A549 (cell line): Measurements from ENCODE around the gene MYRIP. TPM values are rescaled to one million over a fixed set of nuclear protein-coding genes. Genes with fewer than 3 reads are reported as not detected.
A peak's percentile ranks its signal among the peaks of the same experiment; 100 is the strongest.

ENCODE experiments used
- ATAC-seq, 2 experiments: fragments of 200-7000 bp in 1 of 2; fragments of >200 bp in 1 of 2; cut with Nextera tagmentation in 1 of 2; cut with Tn5 transposase in 1 of 2; 3 replicates each; pipeline versions ENCODE4 v1.8.0 to v1.9.1; 2018 to 2020; ENCODE audit warnings: mild to moderate bottlenecking in 1 of 2, moderate library complexity in 1 of 2
- CTCF ChIA-PET: fragments of 300-600 bp; sonication (Branson Sonifier 250); formaldehyde crosslinking; extraction: SDS; loops from one replicate; lab custom pipeline; 2021; ENCODE audit warnings: antibody characterized with exemption, inconsistent platforms; lab: Yijun Ruan, JAX
- POLR2A ChIA-PET: fragments of 350-600 bp; formaldehyde crosslinking; extraction: SDS; loops from one replicate; lab custom pipeline; 2021; ENCODE audit warnings: antibody characterized with exemption, inconsistent platforms; lab: Yijun Ruan, JAX
- DNase-seq, 2 experiments: peaks; one replicate each; pipeline versions ENCODE4 v3.0.0 to v3.0.0-alpha.2; 2011 to 2016; ENCODE audit warnings: low read depth in 1 of 2, low spot score in 1 of 2
- FAIRE-seq: peaks from 2 replicates; lab custom pipeline; 2011; peaks lifted over from hg19 to GRCh38; lab: Jason Lieb, UNC
- H3K27ac ChIP-seq, 2 experiments: fragments of >200 bp; sonication (Bioruptor Twin); formaldehyde crosslinking; 3 replicates each; pipeline ENCODE4 v1.5.1; 2016 to 2017
- H3K4me1 ChIP-seq: fragments of >200 bp; sonication (Bioruptor Twin); formaldehyde crosslinking; 3 replicates; pipeline ENCODE4 v1.6.1; 2016
- H3K4me2 ChIP-seq: fragments of >200 bp; sonication (Bioruptor Twin); formaldehyde crosslinking; 3 replicates; pipeline ENCODE4 v1.6.1; 2016
- H3K4me3 ChIP-seq: fragments of >200 bp; sonication (Bioruptor Twin); formaldehyde crosslinking; 3 replicates; pipeline ENCODE4 v1.5.1; 2016
- H3K9me3 ChIP-seq: fragments of >200 bp; sonication (Bioruptor Twin); formaldehyde crosslinking; 3 replicates; pipeline ENCODE4 v1.6.1; 2016
- BCL3 ChIP-seq: fragments of >200 bp; sonication (Bioruptor Twin); formaldehyde crosslinking; IDR thresholded peaks from 3 replicates; pipeline ENCODE4 v1.6.1; 2016
- CBX8 ChIP-seq: fragments of 200-600 bp; sonication (generic); IDR thresholded peaks from 2 replicates; pipeline ENCODE4 v1.6.1; 2016
- CHD4 ChIP-seq: fragments of 200-600 bp; sonication (generic); IDR thresholded peaks from 2 replicates; pipeline ENCODE4 v1.6.1; 2016; ENCODE audit warnings: antibody characterized with exemption, mild to moderate bottlenecking, borderline replicate concordance
- CTCF ChIP-seq: fragments of >200 bp; sonication (Bioruptor Twin); formaldehyde crosslinking; IDR thresholded peaks from 3 replicates; pipeline ENCODE4 v1.5.1; 2016
- EHF ChIP-seq: fragments of 250-450 bp; sonication (Bioruptor Pico); IDR thresholded peaks from 2 replicates; pipeline ENCODE4 v1.5.0; 2020; ENCODE audit warnings: mild to moderate bottlenecking
- ESRRA ChIP-seq: fragments of 150-350 bp; IDR thresholded peaks from 2 replicates; pipeline ENCODE4 v1.6.1; 2014; ENCODE audit warnings: mild to moderate bottlenecking, low read length, borderline replicate concordance
- FOSB ChIP-seq: fragments of 250-450 bp; sonication (Bioruptor Pico); IDR thresholded peaks from 2 replicates; pipeline ENCODE4 v1.5.0; 2020; ENCODE audit warnings: mild to moderate bottlenecking, moderate library complexity
- FOSL2 ChIP-seq, 2 experiments: fragments of 450-650 bp in 1 of 2; fragments of >200 bp in 1 of 2; sonication (Bioruptor Twin) in 1 of 2; formaldehyde crosslinking; IDR thresholded peaks; 2 replicates each; pipeline versions ENCODE4 v1.5.0 to v1.6.1; 2016 to 2020; ENCODE audit warnings: mild to moderate bottlenecking in 1 of 2, moderate library complexity in 1 of 2
- FOXS1 ChIP-seq: fragments of 250-450 bp; sonication (Bioruptor Pico); IDR thresholded peaks from 2 replicates; pipeline ENCODE4 v1.5.0; 2020; ENCODE audit warnings: mild to moderate bottlenecking, moderate library complexity
- HDAC2 ChIP-seq: fragments of 200-600 bp; sonication (generic); IDR thresholded peaks from 2 replicates; pipeline ENCODE4 v1.6.1; 2016
- HES2 ChIP-seq: fragments of >200 bp; sonication (Bioruptor Twin); formaldehyde crosslinking; IDR thresholded peaks from 2 replicates; pipeline ENCODE4 v1.6.1; 2016
- HOXB13 ChIP-seq: fragments of 250-450 bp; sonication (Bioruptor Pico); IDR thresholded peaks from 2 replicates; pipeline ENCODE4 v1.5.0; 2020; ENCODE audit warnings: low read depth, mild to moderate bottlenecking, moderate library complexity
- JUNB ChIP-seq: fragments of >200 bp; sonication (Bioruptor Twin); formaldehyde crosslinking; IDR thresholded peaks from 2 replicates; pipeline ENCODE4 v1.6.1; 2016
- KDM1A ChIP-seq: fragments of 200-600 bp; sonication (generic); IDR thresholded peaks from 2 replicates; pipeline ENCODE4 v1.6.1; 2016; ENCODE audit warnings: low read depth, mild to moderate bottlenecking
- MAX ChIP-seq: IDR thresholded peaks from 2 replicates; pipeline ENCODE4 v1.6.1; 2012
- MAZ ChIP-seq: fragments of 150-350 bp; IDR thresholded peaks from 2 replicates; pipeline ENCODE4 v1.6.1; 2014; ENCODE audit warnings: antibody characterized with exemption, low read depth, low read length, borderline replicate concordance
- MYC ChIP-seq: IDR thresholded peaks from 2 replicates; pipeline ENCODE4 v1.6.1; 2012; ENCODE audit warnings: mild to moderate bottlenecking, inconsistent platforms, low read length, improper control_type of control experiment, borderline replicate concordance
- NFE2L2 ChIP-seq: fragments of 150-350 bp; conservative IDR thresholded peaks from 2 replicates; pipeline ENCODE4 v1.6.1; 2014; ENCODE audit warnings: low read length
- NPAS2 ChIP-seq: fragments of 250-450 bp; sonication (Bioruptor Pico); IDR thresholded peaks from 2 replicates; pipeline ENCODE4 v1.8.0; 2022; ENCODE audit warnings: mild to moderate bottlenecking, moderate library complexity, borderline replicate concordance
- NR3C1 ChIP-seq: fragments of >200 bp; sonication (Bioruptor Twin); formaldehyde crosslinking; IDR thresholded peaks from 3 replicates; pipeline ENCODE4 v1.6.1; 2017
- PBX3 ChIP-seq: IDR thresholded peaks from 2 replicates; pipeline ENCODE4 v1.6.1; 2012
- PHF8 ChIP-seq: fragments of 200-600 bp; sonication (generic); IDR thresholded peaks from 2 replicates; pipeline ENCODE4 v1.6.1; 2016; ENCODE audit warnings: low read depth, mild to moderate bottlenecking, antibody characterized with exemption, moderate library complexity, borderline replicate concordance
- POLR2A ChIP-seq: IDR thresholded peaks from 2 replicates; pipeline ENCODE4 v1.6.1; 2012; ENCODE audit warnings: mild to moderate bottlenecking, low read length
- RAD21 ChIP-seq, 2 experiments: fragments of >200 bp in 1 of 2; sonication (Bioruptor Twin) in 1 of 2; formaldehyde crosslinking in 1 of 2; IDR thresholded peaks in 1 of 2; conservative IDR thresholded peaks in 1 of 2; 2 replicates in 1 of 2; 3 replicates in 1 of 2; pipeline ENCODE4 v1.6.1; 2012 to 2018; ENCODE audit warnings: inconsistent platforms in 1 of 2
- RCOR1 ChIP-seq: fragments of 150-350 bp; IDR thresholded peaks from 2 replicates; pipeline ENCODE4 v1.6.1; 2014; ENCODE audit warnings: antibody characterized with exemption, low read length, low read depth
- RNF2 ChIP-seq: fragments of 200-600 bp; sonication (generic); IDR thresholded peaks from 2 replicates; pipeline ENCODE4 v1.6.1; 2016; ENCODE audit warnings: low read depth, mild to moderate bottlenecking, antibody characterized with exemption, moderate library complexity, borderline replicate concordance
- SMC3 ChIP-seq: fragments of >200 bp; sonication (Bioruptor Twin); formaldehyde crosslinking; IDR thresholded peaks from 3 replicates; pipeline ENCODE4 v1.6.1; 2018; ENCODE audit warnings: inconsistent platforms
- SREBF2 ChIP-seq: fragments of 450-650 bp; IDR thresholded peaks from 2 replicates; pipeline ENCODE4 v1.6.1; 2014; ENCODE audit warnings: mild to moderate bottlenecking, moderate library complexity
- USF2 ChIP-seq: fragments of 450-650 bp; IDR thresholded peaks from 2 replicates; pipeline ENCODE4 v1.6.1; 2014; ENCODE audit warnings: antibody characterized with exemption
- ZC3H11A ChIP-seq: fragments of 450-650 bp; IDR thresholded peaks from 2 replicates; pipeline ENCODE4 v1.6.1; 2014; ENCODE audit warnings: antibody characterized with exemption, mild to moderate bottlenecking
- ZFP36 ChIP-seq: fragments of 450-650 bp; IDR thresholded peaks from 2 replicates; pipeline ENCODE4 v1.6.1; 2014; ENCODE audit warnings: borderline replicate concordance; ENCODE audit not compliant: partially characterized antibody
- WGBS: methylation state at CpG from one replicate; pipeline ENCODE4 v1.1.6; 2017; ENCODE audit errors: missing lambda C conversion rate; 5-methylcytosine and 5-hydroxymethylcytosine counted together
- polyA plus RNA-seq, 4 experiments: library from polyadenylated mRNA; depleted of rRNA in 3 of 4; stranded (reverse); fragments of >200 nt; fragmentation: RNase III in 1 of 4; extraction: RNeasy Plus Mini Kit Qiagen cat#74134 plus additional on column Dnase treatment in 1 of 4; gene quantifications; 2 replicates in 3 of 4; 3 replicates in 1 of 4; pipeline ENCODE4 v1.2.3, GENCODE V29; 2011 to 2017

Gene MYRIP
- polyA plus RNA-seq, 2 of the 4 experiments (the other 2 are of a cell fraction), result not detected

- DNase-seq (peak; percentile 31 to 55), ATAC-seq (peak; percentile 77 to 91; a peak in 5 of 6 replicates), FAIRE-seq (no peak)
- CTCF ChIA-PET, result interaction anchor here (0.6 to 6.1 kb wide), 25 partner anchors 8 to 647 kb away, joined by 3 to 60 read pairs (median 4); no protein-coding TSS in a partner anchor
- Histone ChIP-seq H3K4me1 (no peaks in the 10 kb centered on the region), H3K4me3 (no peak overlapping the region), H3K4me2 (no peak overlapping the region), H3K27ac (no peak overlapping the region), H3K9me3 (no peaks in the 10 kb centered on the region)
- 0% methylated on average over 3 of the region's 3 CpGs for WGBS
- POLR2A ChIA-PET, result no interaction called here
- peak; percentile 75 to 82 for TF ChIP-seq RAD21 (conservative IDR thresholded peaks at IDR 0.05 in 1 of 2, IDR thresholded peaks at IDR 0.05 in 1 of 2)
- TF ChIP-seq MAX, result no peak
- TF ChIP-seq FOSB (CRISPR knock-in tag), result no peak
- no peak for TF ChIP-seq NPAS2 (CRISPR knock-in tag)
- no peak for TF ChIP-seq ESRRA
- peak; percentile 72 for TF ChIP-seq CTCF
- no peak for TF ChIP-seq ZFP36
- TF ChIP-seq NR3C1, result no peak
- no peak for TF ChIP-seq FOXS1 (CRISPR knock-in tag)
- TF ChIP-seq KDM1A, result no peak
- no peak for TF ChIP-seq CBX8
- TF ChIP-seq USF2, result no peak
- TF ChIP-seq RNF2, result no peak
- TF ChIP-seq SREBF2, result no peak
- TF ChIP-seq HOXB13 (CRISPR knock-in tag), result no peak
- TF ChIP-seq CHD4, result no peak
- TF ChIP-seq FOSL2 (IDR thresholded peaks at IDR 0.05), result no peak
- no peak for TF ChIP-seq FOSL2 (CRISPR knock-in tag; IDR thresholded peaks at IDR 0.05)
- no peak for TF ChIP-seq MYC
- no peak for TF ChIP-seq PHF8
- TF ChIP-seq ZC3H11A, result no peak
- no peak for TF ChIP-seq JUNB
- TF ChIP-seq MAZ, result no peak
- TF ChIP-seq HES2, result no peak
- TF ChIP-seq RCOR1, result no peak
- TF ChIP-seq SMC3, result peak; percentile 75
- no peak for TF ChIP-seq EHF (CRISPR knock-in tag)
Observed at GRCh38 chr3:40179016-40179415, 369.6 kb downstream of the MYRIP start.

- Histone ChIP-seq H3K4me3 (no peak overlapping the region), H3K9me3 (no peaks in the 10 kb centered on the region), H3K27ac (no peak overlapping the region), H3K4me2 (no peak overlapping the region), H3K4me1 (no peaks in the 10 kb centered on the region)
- no peak for FAIRE-seq
- no peak for ATAC-seq
- no peak for DNase-seq
- ChIA-PET POLR2A (no interaction called here), CTCF (interaction anchor here (0.9 to 6.1 kb wide), 4 partner anchors 8 to 640 kb away, joined by 3 to 60 read pairs (median 26); no protein-coding TSS in a partner anchor)
- WGBS, result 9% methylated on average over 3 of the region's 3 CpGs
- TF ChIP-seq CBX8, result no peak
- TF ChIP-seq POLR2A, result no peak
- TF ChIP-seq FOSL2 (IDR thresholded peaks at IDR 0.05), result no peak
- TF ChIP-seq FOSL2 (CRISPR knock-in tag; IDR thresholded peaks at IDR 0.05), result no peak
- TF ChIP-seq HDAC2, result no peak
- no peak for TF ChIP-seq PBX3
- TF ChIP-seq CHD4, result no peak
- no peak for TF ChIP-seq NFE2L2
- TF ChIP-seq BCL3, result no peak
Observed at GRCh38 chr3:40181182-40181581, 371.8 kb downstream of the MYRIP start.
